Measurements from ENCODE around the gene AQP5. TPM values are rescaled to one million over a fixed set of nuclear protein-coding genes. Genes with fewer than 3 reads are reported as not detected.

Gene AQP5
- total and polyA plus RNA-seq, 2 donors (not counting 3 experiments of a cell fraction or from before 2014, with no cell fraction given) = 0.95 to 2.3 TPM

GRCh38 chr12:49928471-49928870 lies 33.2 kb upstream of the AQP5 start:
- H2AFZ ChIP-seq (ENCODE audit: low read depth, low read length) = no peak overlapping the region
- dilution Hi-C loops (cut with MboI; ENCODE audit: extremely low pct_ligation_motif_present, low sequenced_read_pairs) = no loop called here
- no peaks in the 10 kb centered on the region for H3K27me3 ChIP-seq (ENCODE audit: control insufficient read depth in 2 of 2, insufficient read depth in 2 of 2, low read length in 2 of 2)
- H3K9me1 ChIP-seq (replicated peaks; ENCODE audit: control insufficient read depth, extremely low read depth, insufficient read depth, low read length) = no peaks in the 10 kb centered on the region
- H3K9ac ChIP-seq (replicated peaks; ENCODE audit: extremely low read depth, insufficient read depth, low read length) = no peak overlapping the region
- no peak overlapping the region for H3K27ac ChIP-seq (ENCODE audit: insufficient read depth, low read depth, low read length)
- POLR2A ChIA-PET = no interaction called here
- no peak overlapping the region for H3K4me3 ChIP-seq (replicated peaks in 1 of 3; ENCODE audit: insufficient read depth in 1 of 3, low read depth in 1 of 3, low read length in 3 of 3)
- no peaks in the 10 kb centered on the region for H3K79me2 ChIP-seq (ENCODE audit: control insufficient read depth, insufficient read depth, low read length)
- no peaks in the 10 kb centered on the region for H3K9me3 ChIP-seq (replicated peaks; ENCODE audit: control insufficient read depth, insufficient read depth, low read length)
- no peaks in the 10 kb centered on the region for H3K36me3 ChIP-seq (ENCODE audit: control insufficient read depth in 2 of 2, extremely low read depth in 1 of 2, insufficient read depth in 2 of 2, low read length in 2 of 2)
- H3K4me2 ChIP-seq (ENCODE audit: insufficient read depth, low read length) = no peak overlapping the region
- no peaks in the 10 kb centered on the region for H4K20me1 ChIP-seq (replicated peaks; ENCODE audit: control insufficient read depth, extremely low read depth, insufficient read depth, low read length)
- CTCF ChIA-PET = interaction anchor here (0.7 to 1.6 kb wide), 6 partner anchors 11 to 60 kb away, joined by 3 to 7 read pairs (median 4); no protein-coding TSS in a partner anchor
- FAIRE-seq = no peak
- no peaks in the 10 kb centered on the region for H3K4me1 ChIP-seq (ENCODE audit: control insufficient read depth, extremely low read depth, insufficient read depth, low read length)
- intact Hi-C loops (cut with micrococcal nuclease) = no loop called here
- no peak for TF ChIP-seq MAX (IDR thresholded peaks at IDR 0.05; ENCODE audit: insufficient read depth, insufficient read length)
- TF ChIP-seq EZH2 (IDR thresholded peaks at IDR 0.05; ENCODE audit: borderline replicate concordance, low read depth, low read length, severe bottlenecking) = no peak
- no peak for TF ChIP-seq POLR2AphosphoS5 (IDR thresholded peaks at IDR 0.05; ENCODE audit: insufficient read depth, low read depth, low read length)
- TF ChIP-seq MYC (IDR thresholded peaks at IDR 0.05; ENCODE audit: low read depth, low read length) = no peak
- no peak for TF ChIP-seq FOS (IDR thresholded peaks at IDR 0.05; ENCODE audit: borderline replicate concordance, insufficient read depth, low read length)
- TF ChIP-seq POLR2A (IDR thresholded peaks at IDR 0.05; ENCODE audit: low read depth, low read length) = no peak
- no peak for TF ChIP-seq CTCF (IDR thresholded peaks at IDR 0.05; ENCODE audit: extremely low read depth in 1 of 2, insufficient read depth in 1 of 2, low read depth in 1 of 2, low read length in 2 of 2)
- TF ChIP-seq JUN (IDR thresholded peaks at IDR 0.05; ENCODE audit: borderline replicate concordance, insufficient read depth, insufficient read length, low read depth) = no peak
- no peak for TF ChIP-seq GATA2 (IDR thresholded peaks at IDR 0.05; ENCODE audit: insufficient read depth, insufficient read length, low read depth, low read length)
- DNase-seq (ENCODE audit: low read depth, low spot score) = no peak
- no TSS peak for BruUV-seq (replicated peaks)

Data from endothelial cell of umbilical vein (primary cell).